Nephron progenitor cell (in vitro differentiated cells): ENCODE data around the gene RASL11A.
"Not testable (repeated sequence)": the region's sequence is repeated elsewhere in the genome, so short reads cannot be mapped to it uniquely, and the experiment has no call there.

Experiments
- DNase-seq: peaks from one replicate; pipeline ENCODE4 v3.0.0; 2021
- H3K27ac Mint-ChIP-seq: 2 replicates; pipeline ENCODE4 v1.8.0; 2021; ENCODE audit warnings: mild to moderate bottlenecking, moderate library complexity, mixed read lengths
- H3K27me3 Mint-ChIP-seq: 2 replicates; pipeline ENCODE4 v1.8.0; 2021; ENCODE audit warnings: mild to moderate bottlenecking, low read depth, mixed read lengths; ENCODE audit not compliant: poor library complexity
- H3K36me3 Mint-ChIP-seq: 2 replicates; pipeline ENCODE4 v1.8.0; 2021; ENCODE audit warnings: low read depth, mixed read lengths
- H3K4me1 Mint-ChIP-seq: 2 replicates; pipeline ENCODE4 v1.8.0; 2021; ENCODE audit warnings: mixed read lengths
- H3K4me3 Mint-ChIP-seq: 2 replicates; pipeline ENCODE4 v1.8.0; 2021; ENCODE audit warnings: mild to moderate bottlenecking, moderate library complexity, mixed read lengths
- H3K9me3 Mint-ChIP-seq: 2 replicates; pipeline ENCODE4 v1.8.0; 2021; ENCODE audit warnings: mild to moderate bottlenecking, moderate library complexity, mixed read lengths
- TF ChIP-seq, protein P1 (sequence below): fragments of 200-600 bp; sonication (generic); IDR thresholded peaks from 2 replicates; pipeline ENCODE4 v1.5.0; 2021; ENCODE audit warnings: antibody characterized with exemption

RASL11A gene

DNA sequence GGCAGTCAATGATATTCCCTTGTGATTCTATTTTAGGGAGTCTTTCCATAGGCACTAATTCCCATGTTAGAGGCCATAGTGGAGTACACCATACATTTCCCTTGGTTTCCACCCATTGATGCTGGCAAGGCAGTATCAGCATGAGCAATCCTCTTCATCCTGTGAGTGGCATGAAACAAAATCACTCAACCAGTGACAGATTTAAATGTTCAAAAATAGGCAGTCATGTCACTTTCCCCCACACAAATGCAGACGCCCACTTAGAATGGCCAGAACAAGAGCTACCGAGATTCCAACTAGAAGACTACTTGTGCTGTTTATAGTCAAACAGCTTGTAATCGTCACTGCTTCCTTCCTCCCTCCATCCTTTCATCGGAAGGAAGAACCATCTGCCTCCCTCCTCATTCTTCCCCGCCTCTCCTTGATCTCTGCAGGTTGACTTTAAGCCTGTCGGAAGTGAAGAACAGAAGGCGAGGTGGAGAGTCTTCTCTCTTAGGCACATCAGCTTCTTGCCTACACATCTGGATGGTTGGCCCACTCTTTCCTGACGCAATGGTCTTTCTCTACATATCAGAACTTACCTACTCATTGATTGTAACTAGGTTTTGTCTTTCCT is 22.6 kb downstream of the RASL11A start:
- peaks cover 4% of the 10 kb centered on the region for H3K9me3 Mint-ChIP-seq
- no peak overlapping the region for H3K27ac Mint-ChIP-seq
- TF ChIP-seq, protein P1, sequence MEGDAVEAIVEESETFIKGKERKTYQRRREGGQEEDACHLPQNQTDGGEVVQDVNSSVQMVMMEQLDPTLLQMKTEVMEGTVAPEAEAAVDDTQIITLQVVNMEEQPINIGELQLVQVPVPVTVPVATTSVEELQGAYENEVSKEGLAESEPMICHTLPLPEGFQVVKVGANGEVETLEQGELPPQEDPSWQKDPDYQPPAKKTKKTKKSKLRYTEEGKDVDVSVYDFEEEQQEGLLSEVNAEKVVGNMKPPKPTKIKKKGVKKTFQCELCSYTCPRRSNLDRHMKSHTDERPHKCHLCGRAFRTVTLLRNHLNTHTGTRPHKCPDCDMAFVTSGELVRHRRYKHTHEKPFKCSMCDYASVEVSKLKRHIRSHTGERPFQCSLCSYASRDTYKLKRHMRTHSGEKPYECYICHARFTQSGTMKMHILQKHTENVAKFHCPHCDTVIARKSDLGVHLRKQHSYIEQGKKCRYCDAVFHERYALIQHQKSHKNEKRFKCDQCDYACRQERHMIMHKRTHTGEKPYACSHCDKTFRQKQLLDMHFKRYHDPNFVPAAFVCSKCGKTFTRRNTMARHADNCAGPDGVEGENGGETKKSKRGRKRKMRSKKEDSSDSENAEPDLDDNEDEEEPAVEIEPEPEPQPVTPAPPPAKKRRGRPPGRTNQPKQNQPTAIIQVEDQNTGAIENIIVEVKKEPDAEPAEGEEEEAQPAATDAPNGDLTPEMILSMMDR, result no peak
- H3K36me3 Mint-ChIP-seq, result no peaks in the 10 kb centered on the region
- peaks cover 24% of the 10 kb centered on the region for H3K27me3 Mint-ChIP-seq
- H3K4me3 Mint-ChIP-seq, result no peak overlapping the region
- peaks cover 23% of the 10 kb centered on the region for H3K4me1 Mint-ChIP-seq
- DNase-seq, result no peak

DNA sequence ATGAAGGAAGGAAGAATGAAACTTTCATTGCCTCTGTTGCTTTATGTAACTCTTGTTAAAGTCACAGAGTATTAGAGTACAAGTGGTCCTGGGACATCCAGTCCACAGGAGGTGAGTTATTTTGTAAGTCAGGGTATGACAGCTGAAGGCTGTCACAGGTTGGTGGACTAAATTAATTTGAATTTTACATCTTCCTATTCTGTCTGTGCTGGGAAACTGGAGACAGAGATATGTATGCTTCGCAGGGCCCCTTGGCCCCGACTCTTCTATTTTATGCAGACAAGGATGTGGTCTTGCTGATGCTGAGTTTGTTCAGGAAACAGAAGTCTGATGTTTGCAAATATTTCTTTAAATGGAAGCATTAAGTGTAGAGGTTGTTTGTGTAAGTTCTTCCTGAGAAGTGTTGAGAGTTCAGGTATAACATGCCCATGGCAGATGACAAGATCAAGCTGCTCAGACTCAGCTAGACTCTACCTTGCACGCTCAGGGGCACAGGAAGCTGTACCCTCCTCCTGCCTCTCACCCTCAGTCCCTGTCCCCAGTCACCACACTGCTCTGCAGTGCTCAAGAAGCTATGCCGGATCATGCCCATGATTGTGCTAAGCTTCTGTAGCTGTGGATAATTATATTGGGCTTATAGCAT is 23.4 kb downstream of the RASL11A start:
- Mint-ChIP-seq H3K27me3 (peaks cover 28% of the 10 kb centered on the region), H3K27ac (no peak overlapping the region), H3K4me3 (no peak overlapping the region), H3K9me3 (peaks cover 4% of the 10 kb centered on the region), H3K4me1 (peaks cover 17% of the 10 kb centered on the region), H3K36me3 (no peaks in the 10 kb centered on the region)
- TF ChIP-seq, protein P1, result no peak
- no peak for DNase-seq

DNA sequence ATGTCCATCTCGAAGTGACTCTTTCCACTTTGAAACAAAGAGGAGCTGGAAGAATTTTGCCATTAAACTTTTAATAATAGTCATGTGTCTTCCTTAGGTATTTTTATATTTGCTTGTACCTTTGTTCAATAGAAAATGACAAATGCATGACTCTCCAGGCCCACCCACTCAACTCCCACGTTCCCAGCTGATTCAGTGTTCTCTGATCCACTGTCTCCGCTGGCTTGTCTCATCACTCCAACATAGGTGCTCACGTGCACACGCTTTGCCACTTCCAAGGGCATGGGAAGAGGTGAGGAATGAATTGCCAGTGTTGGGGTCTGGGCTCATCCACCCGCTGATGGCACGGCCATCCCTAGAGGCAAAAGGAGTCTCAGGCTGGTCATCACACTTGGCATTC is 24.5 kb downstream of the RASL11A start:
- Mint-ChIP-seq H3K9me3 (peaks cover 4% of the 10 kb centered on the region), H3K27me3 (peaks cover 32% of the 10 kb centered on the region), H3K4me3 (no peak overlapping the region), H3K36me3 (no peaks in the 10 kb centered on the region), H3K4me1 (peaks cover 6% of the 10 kb centered on the region), H3K27ac (no peak overlapping the region)
- TF ChIP-seq, protein P1, result no peak
- DNase-seq, result no peak

DNA sequence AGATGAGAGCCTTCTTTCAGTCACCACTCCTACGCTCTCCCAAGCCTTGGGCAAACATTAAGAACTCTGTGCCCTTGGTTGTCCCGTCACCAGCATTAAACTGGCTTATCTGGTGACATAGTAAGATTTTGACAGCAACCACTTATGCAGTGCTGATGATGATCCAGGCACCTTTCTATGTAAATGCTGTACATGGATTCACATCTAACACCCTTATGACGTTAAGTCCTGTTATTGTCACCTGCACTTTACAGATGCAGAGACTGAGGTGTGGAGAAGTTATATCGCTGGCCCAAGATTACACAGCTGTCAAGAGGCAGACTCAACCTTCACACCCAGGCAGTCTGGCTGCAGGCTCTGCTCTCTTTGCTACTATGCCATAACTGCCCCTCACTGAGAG is 25.0 kb downstream of the RASL11A start:
- TF ChIP-seq, protein P1, result no peak
- H3K4me3 Mint-ChIP-seq, result no peak overlapping the region
- H3K27ac Mint-ChIP-seq, result no peak overlapping the region
- no peaks in the 10 kb centered on the region for H3K36me3 Mint-ChIP-seq
- peaks cover 4% of the 10 kb centered on the region for H3K9me3 Mint-ChIP-seq
- peaks cover 32% of the 10 kb centered on the region for H3K27me3 Mint-ChIP-seq
- H3K4me1 Mint-ChIP-seq, result peaks cover under 1% of the 10 kb centered on the region
- no peak for DNase-seq

DNA sequence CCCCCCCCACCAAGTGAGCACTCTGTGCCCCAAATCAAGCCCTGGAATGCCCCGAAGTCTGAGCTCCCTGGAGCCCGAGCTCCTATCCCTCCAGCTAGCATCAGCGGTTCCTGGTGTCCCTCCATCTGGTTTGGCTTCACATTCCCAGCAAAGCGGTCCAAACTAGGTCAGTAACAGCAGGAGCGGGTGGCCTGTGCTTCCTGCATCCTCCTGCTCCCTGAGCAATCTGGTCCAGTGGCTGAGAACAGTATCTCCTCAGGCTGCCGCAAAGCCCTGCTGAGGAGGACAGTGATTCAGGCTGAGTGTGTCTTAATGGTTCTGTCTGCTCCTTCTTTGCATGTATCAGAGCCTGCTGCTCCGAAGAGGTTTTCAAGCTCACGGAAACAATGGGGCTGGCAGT is 25.9 kb downstream of the RASL11A start:
- TF ChIP-seq, protein P1, result no peak
- Mint-ChIP-seq H3K9me3 (peaks cover 4% of the 10 kb centered on the region), H3K27ac (no peak overlapping the region), H3K4me1 (no peaks in the 10 kb centered on the region), H3K27me3 (peaks cover 32% of the 10 kb centered on the region), H3K4me3 (no peak overlapping the region), H3K36me3 (no peaks in the 10 kb centered on the region)
- no peak for DNase-seq

DNA sequence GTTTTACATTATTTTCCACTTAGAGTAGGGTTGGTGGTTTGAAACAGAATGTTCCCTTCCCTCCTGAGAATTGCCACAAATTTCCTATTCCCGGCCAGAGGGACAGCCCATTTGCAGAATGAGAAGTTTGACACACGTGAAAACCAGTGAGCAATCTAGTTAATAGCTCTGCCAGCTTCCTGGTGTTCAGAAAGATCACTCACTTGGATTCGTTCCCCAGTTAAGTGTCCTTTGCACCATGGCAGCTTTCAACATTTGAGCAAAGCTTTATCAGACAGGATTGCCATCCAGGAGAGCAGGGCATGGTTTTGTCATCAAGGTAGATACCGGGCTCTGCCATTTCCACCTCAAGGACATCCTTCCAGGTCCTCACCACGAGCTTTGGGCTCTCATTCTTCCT is 28.2 kb downstream of the RASL11A start:
- Mint-ChIP-seq H3K27ac (no peak overlapping the region), H3K27me3 (peaks cover 33% of the 10 kb centered on the region), H3K36me3 (no peaks in the 10 kb centered on the region), H3K4me3 (no peak overlapping the region), H3K9me3 (peaks cover 15% of the 10 kb centered on the region), H3K4me1 (no peaks in the 10 kb centered on the region)
- DNase-seq, result no peak
- TF ChIP-seq, protein P1, result no peak

DNA sequence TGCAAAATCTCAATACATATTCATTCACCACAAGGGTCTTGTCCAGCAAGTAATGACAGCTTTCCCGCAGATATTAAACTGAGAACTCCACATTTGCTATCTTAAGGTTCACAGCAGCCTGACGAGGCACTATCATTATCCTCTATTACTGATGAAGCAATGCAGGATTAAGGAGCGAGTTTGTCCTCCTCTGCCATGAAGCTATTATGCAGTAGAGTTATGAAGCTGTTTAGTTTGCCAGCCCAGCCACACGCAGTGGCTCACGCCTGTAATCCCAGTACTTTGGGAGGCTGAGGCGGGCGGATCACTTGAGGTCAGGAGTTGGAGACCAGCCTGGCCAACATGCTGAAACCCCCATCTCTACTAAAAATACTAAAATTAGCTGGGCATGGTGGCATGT is 29.8 kb downstream of the RASL11A start:
- peaks cover 15% of the 10 kb centered on the region for H3K9me3 Mint-ChIP-seq
- DNase-seq, H3K4me3 Mint-ChIP-seq, H3K27ac Mint-ChIP-seq, H3K4me1 Mint-ChIP-seq, H3K36me3 Mint-ChIP-seq: not testable (repeated sequence)
- peaks cover 23% of the 10 kb centered on the region for H3K27me3 Mint-ChIP-seq
